ENCODE measurements around the gene TOMT. TPM values are rescaled to one million over a fixed set of nuclear protein-coding genes. Genes with fewer than 3 reads are reported as not detected.

Gene TOMT
- total and polyA plus RNA-seq, 2 of the 4 experiments (the other 2 are of a cell fraction), result not detected

DNA sequence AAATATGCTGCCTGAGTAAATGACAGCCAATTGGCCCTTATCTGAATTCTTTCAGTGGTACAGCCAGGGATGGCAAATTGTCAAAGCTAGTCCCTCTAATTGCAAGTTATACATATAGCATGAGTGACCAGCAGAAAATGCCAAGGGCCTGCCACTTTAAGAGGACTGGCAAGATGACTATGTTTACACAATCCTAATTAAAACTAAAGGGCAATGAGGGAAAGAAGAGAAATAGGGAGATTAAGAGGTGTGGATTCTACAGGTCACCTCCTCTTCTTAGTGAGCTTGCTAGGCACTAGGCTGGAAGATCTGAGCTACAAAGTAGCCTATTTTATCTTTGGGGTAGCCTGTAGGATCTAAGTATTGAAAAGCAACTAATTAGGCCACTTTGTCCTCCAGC, 38.9 kb upstream of the TOMT start:
- Histone ChIP-seq H2AK5ac (ENCODE audit: low read depth, low read length) (no peak overlapping the region), H4K8ac (ENCODE audit: low read depth in 2 of 2, low read length in 2 of 2) (peak overlapping the region in 1 of 2 experiments; percentile 59; a peak in 2 of 4 replicates), H3K9me1 (ENCODE audit: insufficient read depth, low read length) (peaks cover 18% of the 10 kb centered on the region), H3K4ac (ENCODE audit: low read depth, low read length) (peak overlapping the region; percentile 47; the same call in 1 of the 2 replicates), H3K14ac (replicated peaks; ENCODE audit: low read depth, low read length) (peak overlapping the region; percentile 67), H2BK15ac (ENCODE audit: low read depth, low read length) (0 out of 3 replicates have a peak overlapping the region, but pooled peaks have one; percentile 29), H3K23ac (ENCODE audit: low read depth, low read length) (peak overlapping the region; percentile 4; the same call in 1 of the 2 replicates), H4K91ac (ENCODE audit: insufficient read depth, low read depth, low read length) (peak overlapping the region; percentile 33; the same call in 1 of the 2 replicates), H2AFZ (replicated peaks; ENCODE audit: low read length, poor library complexity) (no peak overlapping the region), H2BK120ac (ENCODE audit: low read depth, low read length) (no peak overlapping the region), H3K79me1 (ENCODE audit: low read depth in 1 of 2, low read length in 2 of 2) (peaks cover 30 to 66% of the 10 kb centered on the region in 2 experiments), H3K36me3 (ENCODE audit: control insufficient read depth, insufficient read depth, low read length) (peaks cover under 1% of the 10 kb centered on the region), H3K27me3 (ENCODE audit: control insufficient read depth, insufficient read depth, low read length) (no peaks in the 10 kb centered on the region), H3K27ac (ENCODE audit: insufficient read depth, low read length) (peak overlapping the region; percentile 31; the same call in 1 of the 2 replicates), H2AK9ac (replicated peaks; ENCODE audit: low read depth, low read length, poor library complexity) (no peak overlapping the region), H3K4me3 (ENCODE audit: insufficient read depth, low read depth, low read length) (no peak overlapping the region), H2BK20ac (ENCODE audit: low read depth, low read length) (0 out of 2 replicates have a peak overlapping the region, but pooled peaks have one; percentile 10), H3K4me1 (ENCODE audit: control insufficient read depth, insufficient read depth, low read length) (peaks cover 25% of the 10 kb centered on the region), H3K9ac (ENCODE audit: low read depth, low read length) (no peak overlapping the region), H4K20me1 (ENCODE audit: insufficient read depth, low read length) (peaks cover under 1% of the 10 kb centered on the region; the same call in 1 of the 2 replicates), H4K5ac (ENCODE audit: low read depth, low read length) (peak overlapping the region; percentile 75), H3K56ac (ENCODE audit: extremely low read depth, insufficient read depth, low read length) (no peak overlapping the region), H3K9me3 (ENCODE audit: control insufficient read depth, insufficient read depth, low read length) (no peaks in the 10 kb centered on the region), H2BK5ac (ENCODE audit: low read depth, low read length, poor library complexity, severe bottlenecking) (peak overlapping the region; percentile 18), H3K4me2 (ENCODE audit: low read depth, low read length) (peak overlapping the region; percentile 83), H3K18ac (ENCODE audit: low read depth, low read length) (peak overlapping the region; percentile 75; the same call in 1 of the 2 replicates)
- ChIA-PET POLR2A (ENCODE audit: unreplicated experiment) (interaction anchor here (0.6 kb wide), 1 partner anchor 526 kb away, joined by 5 read pairs; no protein-coding TSS in a partner anchor), CTCF (interaction anchor here (1.5 kb wide), 1 partner anchor 42 kb away, joined by 3 read pairs; no protein-coding TSS in a partner anchor)
- no peak for ATAC-seq (ENCODE audit: low read depth)
- in situ Hi-C loops (cut with MboI; ENCODE audit: low sequenced_read_pairs) (no loop called here), dilution Hi-C loops (cut with HindIII; ENCODE audit: low sequenced_read_pairs, unreplicated experiment) (no loop called here), intact Hi-C loops (cut with micrococcal nuclease) (no loop called here)
- no peak for DNase-seq
- TF ChIP-seq RCOR1 (IDR thresholded peaks at IDR 0.05; ENCODE audit: insufficient replicate concordance, low read length) (no peak), FOS (IDR thresholded peaks at IDR 0.05; ENCODE audit: low read depth, low read length) (no peak), POLR2A (IDR thresholded peaks at IDR 0.05; ENCODE audit: low read depth, low read length) (no peak), RAD21 (IDR thresholded peaks at IDR 0.05; ENCODE audit: low read length) (no peak), MXI1 (IDR thresholded peaks at IDR 0.05; ENCODE audit: borderline replicate concordance, low read depth, low read length) (no peak), CHD1 (IDR thresholded peaks at IDR 0.05; ENCODE audit: low read depth, low read length) (no peak), CTCF (conservative IDR thresholded peaks at IDR 0.05; ENCODE audit: low read depth, low read length) (no peak), MAZ (IDR thresholded peaks at IDR 0.05; ENCODE audit: borderline replicate concordance, low read depth, low read length) (no peak), CEBPB (IDR thresholded peaks at IDR 0.05; ENCODE audit: low read depth, low read length) (no peak), BHLHE40 (IDR thresholded peaks at IDR 0.05; ENCODE audit: low read depth, low read length) (no peak), USF2 (IDR thresholded peaks at IDR 0.05; ENCODE audit: low read depth, low read length) (no peak), SMC3 (IDR thresholded peaks at IDR 0.05; ENCODE audit: low read depth, low read length) (no peak), ELK1 (IDR thresholded peaks at IDR 0.05; ENCODE audit: borderline replicate concordance, low read depth, low read length) (no peak), MAFK (IDR thresholded peaks at IDR 0.05; ENCODE audit: low read depth, low read length) (no peak), NFE2L2 (IDR thresholded peaks at IDR 0.05; ENCODE audit: low read depth, low read length) (no peak), RFX5 (IDR thresholded peaks at IDR 0.05; ENCODE audit: low read depth, low read length) (no peak)
- BruUV-seq (replicated peaks), result no TSS peak

Measured in IMR-90 (cell line).